Glutamatergic neuron (in vitro differentiated cells): ENCODE measurements around the gene ITPR1. TPM values are rescaled to one million over a fixed set of nuclear protein-coding genes. Genes with fewer than 3 reads are reported as not detected.

Experiments used
- DNase-seq: peaks from one replicate; pipeline ENCODE4 v3.0.0; 2022
- H3K27ac Mint-ChIP-seq: one replicate; pipeline ENCODE4 v1.8.0; 2020; ENCODE audit warnings: mild to moderate bottlenecking, mixed read lengths, inconsistent platforms; ENCODE audit not compliant: unreplicated experiment
- H3K27me3 Mint-ChIP-seq: one replicate; pipeline ENCODE4 v1.8.0; 2020; ENCODE audit warnings: mild to moderate bottlenecking, moderate library complexity, mixed read lengths, inconsistent platforms; ENCODE audit not compliant: unreplicated experiment
- H3K36me3 Mint-ChIP-seq: one replicate; pipeline ENCODE4 v1.8.0; 2020; ENCODE audit warnings: mild to moderate bottlenecking, mixed read lengths, inconsistent platforms; ENCODE audit not compliant: unreplicated experiment
- H3K4me1 Mint-ChIP-seq: one replicate; pipeline ENCODE4 v1.8.0; 2020; ENCODE audit warnings: mild to moderate bottlenecking, low read depth, mixed read lengths, inconsistent platforms; ENCODE audit not compliant: unreplicated experiment
- H3K4me3 Mint-ChIP-seq: one replicate; pipeline ENCODE4 v1.8.0; 2020; ENCODE audit warnings: mild to moderate bottlenecking, mixed read lengths, inconsistent platforms; ENCODE audit not compliant: unreplicated experiment
- H3K9me3 Mint-ChIP-seq: one replicate; pipeline ENCODE4 v1.8.0; 2020; ENCODE audit warnings: mild to moderate bottlenecking, moderate library complexity, mixed read lengths, inconsistent platforms; ENCODE audit not compliant: unreplicated experiment
- total RNA-seq: library from RNA; stranded (reverse); fragmentation: NEBNext Ultra II Directional; extraction: Animal tissue kit (Norgen Biotek cat#: 25700); gene quantifications from one replicate; pipeline ENCODE4 v1.2.1, GENCODE V29; 2021; ENCODE audit not compliant: unreplicated experiment
- TF ChIP-seq, protein P1 (sequence below): fragments of 200-600 bp; sonication (generic); IDR thresholded peaks from one replicate; pipeline ENCODE4 v1.5.0; 2021; ENCODE audit not compliant: partially characterized antibody, unreplicated experiment

Gene ITPR1
- total RNA-seq, 1 donor from 2014 or later = 6.9 TPM

DNA sequence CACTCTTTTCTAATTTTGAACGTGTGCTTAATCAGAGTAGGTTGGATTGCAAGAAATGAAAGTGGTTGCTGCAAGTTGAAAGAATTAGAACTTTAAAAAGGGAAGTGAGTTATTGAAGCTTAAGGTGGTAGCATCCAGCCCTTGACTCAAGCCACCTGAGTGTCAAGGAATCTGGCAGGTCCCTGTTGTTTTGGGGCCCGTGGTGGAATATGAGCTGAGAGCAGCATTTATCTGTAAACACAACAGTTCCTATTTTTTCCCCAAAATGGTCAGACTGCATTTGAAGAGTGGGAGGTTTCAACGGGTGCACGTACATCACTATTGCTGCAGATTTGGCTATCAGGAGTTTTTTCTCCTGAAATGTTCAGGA lies 1.7 kb downstream of the ITPR1 start:
- DNase-seq = no peak
- no peak overlapping the region for H3K27ac Mint-ChIP-seq
- no peak overlapping the region for H3K4me3 Mint-ChIP-seq
- H3K4me1 Mint-ChIP-seq = no peaks in the 10 kb centered on the region
- H3K36me3 Mint-ChIP-seq = no peaks in the 10 kb centered on the region
- peaks cover 2% of the 10 kb centered on the region for H3K9me3 Mint-ChIP-seq
- peaks cover 2% of the 10 kb centered on the region for H3K27me3 Mint-ChIP-seq
- TF ChIP-seq, protein P1, sequence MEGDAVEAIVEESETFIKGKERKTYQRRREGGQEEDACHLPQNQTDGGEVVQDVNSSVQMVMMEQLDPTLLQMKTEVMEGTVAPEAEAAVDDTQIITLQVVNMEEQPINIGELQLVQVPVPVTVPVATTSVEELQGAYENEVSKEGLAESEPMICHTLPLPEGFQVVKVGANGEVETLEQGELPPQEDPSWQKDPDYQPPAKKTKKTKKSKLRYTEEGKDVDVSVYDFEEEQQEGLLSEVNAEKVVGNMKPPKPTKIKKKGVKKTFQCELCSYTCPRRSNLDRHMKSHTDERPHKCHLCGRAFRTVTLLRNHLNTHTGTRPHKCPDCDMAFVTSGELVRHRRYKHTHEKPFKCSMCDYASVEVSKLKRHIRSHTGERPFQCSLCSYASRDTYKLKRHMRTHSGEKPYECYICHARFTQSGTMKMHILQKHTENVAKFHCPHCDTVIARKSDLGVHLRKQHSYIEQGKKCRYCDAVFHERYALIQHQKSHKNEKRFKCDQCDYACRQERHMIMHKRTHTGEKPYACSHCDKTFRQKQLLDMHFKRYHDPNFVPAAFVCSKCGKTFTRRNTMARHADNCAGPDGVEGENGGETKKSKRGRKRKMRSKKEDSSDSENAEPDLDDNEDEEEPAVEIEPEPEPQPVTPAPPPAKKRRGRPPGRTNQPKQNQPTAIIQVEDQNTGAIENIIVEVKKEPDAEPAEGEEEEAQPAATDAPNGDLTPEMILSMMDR = no peak

DNA sequence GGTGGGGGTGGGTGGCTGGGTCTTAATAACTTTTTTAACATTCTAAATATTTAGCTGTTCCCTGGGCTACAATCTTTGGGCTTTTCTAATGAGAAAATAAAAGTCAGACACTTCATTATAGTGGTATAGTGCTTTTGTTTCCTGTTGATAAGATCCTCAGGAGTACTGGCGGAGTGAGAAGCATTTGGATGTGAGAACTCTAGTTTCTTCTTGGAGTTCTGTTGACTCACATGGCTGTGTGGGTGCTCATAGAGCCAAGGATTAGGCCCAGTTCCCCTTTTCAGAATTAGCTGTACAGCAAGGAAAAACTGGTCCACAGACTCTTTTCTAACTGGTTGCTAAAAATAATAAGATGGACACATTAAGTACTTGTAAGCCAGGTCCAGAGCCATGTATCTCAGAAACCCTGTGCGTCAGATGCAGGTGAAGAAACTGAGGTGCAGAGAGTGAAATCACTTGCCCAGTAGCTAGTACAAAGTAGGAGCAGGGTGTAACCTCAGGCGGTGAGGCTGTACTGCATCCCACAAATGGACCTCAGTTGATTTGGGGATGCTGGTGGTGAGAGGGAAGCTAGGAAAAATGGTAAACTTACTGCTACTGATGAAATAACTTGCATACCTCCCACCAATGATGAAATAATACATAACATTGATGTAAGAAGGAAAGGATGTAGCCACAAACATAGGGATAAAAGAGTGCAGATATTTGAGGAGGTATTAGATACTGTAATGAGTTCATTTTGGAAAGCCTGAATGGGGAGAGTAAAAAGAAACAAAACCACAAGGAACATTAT lies 2.3 kb downstream of the ITPR1 start:
- Mint-ChIP-seq H3K27me3 (peaks cover 2% of the 10 kb centered on the region), H3K9me3 (peaks cover 2% of the 10 kb centered on the region), H3K4me1 (no peaks in the 10 kb centered on the region), H3K4me3 (no peak overlapping the region), H3K27ac (no peak overlapping the region), H3K36me3 (no peaks in the 10 kb centered on the region)
- TF ChIP-seq, protein P1 = no peak
- DNase-seq = no peak

DNA sequence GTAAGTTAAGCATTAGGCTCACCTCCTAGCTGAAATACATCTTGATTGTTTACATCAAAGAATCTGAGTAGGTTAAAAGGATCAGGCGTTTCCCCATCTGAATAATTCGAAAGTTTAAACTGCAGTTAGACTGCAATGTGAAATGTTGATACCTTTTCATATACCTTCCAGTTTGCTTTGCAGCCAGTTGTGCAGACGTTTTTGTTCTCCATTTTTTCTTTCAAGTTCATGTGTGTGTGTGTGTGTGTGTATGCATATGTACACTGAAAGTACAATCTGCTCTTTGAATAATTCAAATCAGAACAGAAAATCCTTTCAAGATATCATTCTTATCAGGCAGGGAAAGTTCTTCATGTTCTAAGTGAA lies 2.9 kb downstream of the ITPR1 start:
- DNase-seq = no peak
- TF ChIP-seq, protein P1 = no peak
- Mint-ChIP-seq H3K4me3 (no peak overlapping the region), H3K4me1 (no peaks in the 10 kb centered on the region), H3K27ac (no peak overlapping the region), H3K27me3 (peaks cover 2% of the 10 kb centered on the region), H3K36me3 (no peaks in the 10 kb centered on the region), H3K9me3 (peaks cover 2% of the 10 kb centered on the region)

DNA sequence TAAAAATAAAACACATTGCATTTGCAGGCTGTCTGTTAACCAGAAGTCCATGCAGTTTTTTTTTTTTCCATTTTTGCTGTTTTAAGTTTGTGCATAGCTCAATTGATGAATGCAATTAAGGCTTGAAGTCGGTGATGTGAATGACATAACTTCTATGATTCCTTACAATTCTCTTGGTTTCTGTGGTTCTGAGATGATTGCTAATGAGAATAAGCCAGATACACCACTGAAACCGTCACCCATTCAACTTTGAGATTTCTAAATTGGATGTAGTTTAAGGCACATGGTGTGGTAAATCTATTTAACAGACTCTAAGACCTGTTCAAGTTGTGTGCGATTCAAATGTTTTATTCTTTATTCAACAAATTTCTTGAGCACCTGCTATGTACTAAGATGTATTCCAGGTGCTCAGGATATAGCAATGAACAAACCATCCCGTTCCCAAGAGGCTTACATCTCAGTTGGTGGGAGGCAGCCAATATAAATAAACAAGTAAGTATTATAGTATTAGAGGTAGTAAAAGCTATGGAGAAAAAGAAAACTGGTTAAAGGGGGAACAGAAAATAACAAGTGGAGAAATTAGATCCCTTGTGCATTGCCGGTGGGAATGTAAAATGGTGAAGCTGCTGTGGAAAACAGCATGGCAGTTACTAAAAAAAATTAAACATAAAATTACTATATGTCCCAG lies 4.0 kb downstream of the ITPR1 start:
- Mint-ChIP-seq H3K4me3 (no peak overlapping the region), H3K27me3 (peaks cover 2% of the 10 kb centered on the region), H3K27ac (no peak overlapping the region), H3K4me1 (peaks cover 1% of the 10 kb centered on the region), H3K36me3 (no peaks in the 10 kb centered on the region), H3K9me3 (peaks cover 2% of the 10 kb centered on the region)
- TF ChIP-seq, protein P1 = no peak
- DNase-seq = no peak

DNA sequence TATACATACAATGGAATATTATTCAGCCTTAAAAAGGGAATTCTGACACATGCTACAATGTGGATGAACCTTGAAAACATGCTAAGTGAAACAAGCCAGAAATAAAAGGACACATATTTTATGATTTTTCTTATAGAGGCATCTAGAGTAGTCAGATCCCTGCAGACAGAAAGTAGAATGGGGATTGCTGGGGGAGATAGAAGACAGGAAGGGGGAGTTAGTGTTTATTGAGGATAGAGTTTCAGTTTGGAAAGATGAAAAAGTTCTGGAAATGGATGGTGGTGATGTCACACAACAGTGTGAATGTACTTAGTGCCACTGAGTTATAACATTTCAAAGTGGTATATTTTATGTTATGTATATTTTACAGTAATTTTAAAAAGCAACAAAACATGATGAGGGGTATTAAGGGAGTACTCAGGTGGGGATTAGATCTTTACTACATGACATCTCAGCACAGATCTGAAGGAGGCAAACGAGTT lies 4.7 kb downstream of the ITPR1 start:
- Mint-ChIP-seq H3K4me3 (no peak overlapping the region), H3K4me1 (peaks cover 1% of the 10 kb centered on the region), H3K27me3 (peaks cover 2% of the 10 kb centered on the region), H3K27ac (no peak overlapping the region), H3K9me3 (peaks cover 2% of the 10 kb centered on the region), H3K36me3 (no peaks in the 10 kb centered on the region)
- TF ChIP-seq, protein P1 = no peak
- DNase-seq = no peak
